Lung (tissue), 12 donors: ENCODE measurements around the gene FMO3. TPM values are rescaled to one million over a fixed set of nuclear protein-coding genes. Genes with fewer than 3 reads are reported as not detected.

Source experiments
- ATAC-seq: fragments of 200-7000 bp; cut with Tn5 transposase; one replicate; pipeline ENCODE4 v1.9.1; 2020; ENCODE audit warnings: moderate number of reproducible peaks; ENCODE audit not compliant: insufficient read depth, low FRiP score
- DNase-seq, 3 donors: peaks; one replicate each; pipeline ENCODE4 v3.0.0-alpha.2; 2013 to 2017
- H3K27ac ChIP-seq, 2 donors: one replicate each; pipeline ENCODE4 v1.5.1; 2013; ENCODE audit warnings: mild to moderate bottlenecking in 2 of 2, moderate library complexity in 2 of 2, control low read depth in 1 of 2, inconsistent platforms in 1 of 2, low read depth in 1 of 2, low read length in 1 of 2
- H3K27me3 ChIP-seq, 3 donors: one replicate each; pipeline ENCODE4 v1.5.1; 2013; ENCODE audit warnings: low read length in 2 of 3; ENCODE audit not compliant: control insufficient read depth in 3 of 3, insufficient read depth in 3 of 3
- H3K36me3 ChIP-seq, 4 donors: one replicate each; pipeline ENCODE4 v1.5.1; 2013; ENCODE audit warnings: low read length in 4 of 4, mild to moderate bottlenecking in 1 of 4, moderate library complexity in 1 of 4; ENCODE audit not compliant: control insufficient read depth in 4 of 4, insufficient read depth in 4 of 4
- H3K4me1 ChIP-seq, 5 donors: one replicate each; pipeline ENCODE4 v1.5.1; 2013; ENCODE audit warnings: low read length in 5 of 5, mild to moderate bottlenecking in 2 of 5, moderate library complexity in 1 of 5; ENCODE audit not compliant: control insufficient read depth in 5 of 5, insufficient read depth in 5 of 5
- H3K4me3 ChIP-seq: one replicate; pipeline ENCODE4 v1.5.1; 2013; ENCODE audit warnings: mild to moderate bottlenecking, control low read depth, moderate library complexity
- H3K9ac ChIP-seq, 2 donors: one replicate each; pipeline ENCODE4 v1.5.1; 2013; ENCODE audit warnings: low read length in 2 of 2, control low read depth in 1 of 2; ENCODE audit not compliant: insufficient read depth in 1 of 2
- H3K9me3 ChIP-seq, 4 donors: one replicate each; pipeline ENCODE4 v1.5.1; 2013; ENCODE audit warnings: low read length in 3 of 4, mild to moderate bottlenecking in 1 of 4, moderate library complexity in 1 of 4; ENCODE audit not compliant: control insufficient read depth in 4 of 4, insufficient read depth in 3 of 4
- CTCF ChIP-seq: IDR thresholded peaks from 2 replicates; pipeline ENCODE4 v1.5.1; 2012; ENCODE audit warnings: mild to moderate bottlenecking; ENCODE audit errors: control extremely low read depth, extremely low read depth
- WGBS, 2 donors: extraction: QIAGEN DNeasy Blood & Tissue Kit; methylation state at CpG; one replicate each; pipeline ENCODE4 v1.1.7; 2013; 5-methylcytosine and 5-hydroxymethylcytosine counted together
- polyA plus RNA-seq, 2 donors: library from polyadenylated mRNA; stranded (reverse); fragments of 200-250 nt; gene quantifications; one replicate each; pipeline ENCODE4 v1.2.1, GENCODE V29; 2013
- total RNA-seq, 2 donors: library from RNA; depleted of rRNA in 1 of 2; stranded (reverse); fragments of >200 nt in 1 of 2; gene quantifications; one replicate each; pipeline ENCODE4 v1.2.1, GENCODE V29; 2014 to 2021
- donor health status: control.
- donor health status: control.
- donor health status: Bipolar disorder and iron deficiency.
- donor health status: healthy.
- donor health status: DM: yes; HTN: yes; CAD: no.

Gene FMO3
- total and polyA plus RNA-seq, 4 donors = 2.0 to 9.0 (median 5.8) TPM

GRCh38 chr1:171122299-171122698 lies 31.6 kb downstream of the FMO3 start:
- no peak overlapping the region for H3K9ac ChIP-seq
- no peak for DNase-seq
- no peak overlapping the region for H3K4me3 ChIP-seq
- H3K9me3 ChIP-seq = no peaks in the 10 kb centered on the region
- no peaks in the 10 kb centered on the region for H3K36me3 ChIP-seq
- TF ChIP-seq CTCF = no peak
- H3K4me1 ChIP-seq = peaks cover 3 to 27% (median 4%) of the 10 kb centered on the region in 5 donors
- ATAC-seq = no peak
- no peak overlapping the region for H3K27ac ChIP-seq
- H3K27me3 ChIP-seq = no peaks in the 10 kb centered on the region

GRCh38 chr1:171122893-171123292 lies 32.2 kb downstream of the FMO3 start:
- H3K4me1 ChIP-seq = peaks cover 3 to 32% (median 9%) of the 10 kb centered on the region in 5 donors
- no peaks in the 10 kb centered on the region for H3K27me3 ChIP-seq
- H3K9me3 ChIP-seq = no peaks in the 10 kb centered on the region
- H3K36me3 ChIP-seq = no peaks in the 10 kb centered on the region
- H3K9ac ChIP-seq = no peak overlapping the region
- ATAC-seq (no peak), DNase-seq (peak in 1 of 3 donors; percentile 71)
- TF ChIP-seq CTCF = no peak
- no peak overlapping the region for H3K4me3 ChIP-seq
- H3K27ac ChIP-seq = peak overlapping the region in 1 of 2 donors; percentile 3

DNA sequence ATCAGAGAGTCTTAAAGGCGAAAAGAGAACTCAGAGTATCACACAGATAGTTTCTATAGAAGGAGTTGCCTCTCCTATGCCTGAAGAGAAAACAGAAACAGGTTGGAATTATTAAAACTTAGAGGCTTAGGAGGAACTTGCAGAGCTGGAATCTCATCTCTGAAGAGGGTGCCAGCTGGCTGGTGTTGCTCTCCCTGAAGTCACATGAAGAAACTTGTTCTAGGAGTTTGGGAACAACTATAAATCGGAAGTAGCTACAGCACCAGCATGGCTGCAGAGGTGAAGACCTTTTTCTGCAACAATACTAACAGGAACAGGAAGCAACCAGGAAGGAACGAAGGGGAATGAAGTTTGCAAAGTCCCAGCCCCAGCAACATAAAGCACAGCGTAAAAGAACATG lies 35.8 kb downstream of the FMO3 start:
- peak in 1 of 3 donors; percentile 52 for DNase-seq
- no peak for TF ChIP-seq CTCF
- Histone ChIP-seq H3K9ac (no peak overlapping the region), H3K4me1 (peaks cover 5 to 23% (median 10%) of the 10 kb centered on the region in 5 donors), H3K9me3 (peaks cover 0 to 5% (median 0%) of the 10 kb centered on the region in 4 donors), H3K27ac (peak overlapping the region in 1 of 2 donors; percentile 35), H3K4me3 (no peak overlapping the region), H3K36me3 (no peaks in the 10 kb centered on the region), H3K27me3 (no peaks in the 10 kb centered on the region)
- no peak for ATAC-seq
- 50 to 55% methylated on average over 4 of the region's 4 CpGs for WGBS, 2 donors

- no peak for TF ChIP-seq CTCF
- Histone ChIP-seq H3K36me3 (no peaks in the 10 kb centered on the region), H3K9me3 (peaks cover 0 to 5% (median 0%) of the 10 kb centered on the region in 4 donors), H3K27ac (no peak overlapping the region), H3K27me3 (no peaks in the 10 kb centered on the region), H3K4me1 (peaks cover 5 to 23% (median 10%) of the 10 kb centered on the region in 5 donors), H3K4me3 (no peak overlapping the region), H3K9ac (no peak overlapping the region)
- ATAC-seq (no peak), DNase-seq (no peak)
- 49 to 65% methylated on average over 1 of the region's 1 CpG for WGBS, 2 donors
Measured at GRCh38 chr1:171127099-171127498, 36.4 kb downstream of the FMO3 start.
